ENCODE results near the gene TNPO1. TPM values are rescaled to one million over a fixed set of nuclear protein-coding genes. Genes with fewer than 3 reads are reported as not detected.
"Not testable (repeated sequence)": the region's sequence is repeated elsewhere in the genome, so short reads cannot be mapped to it uniquely, and the experiment has no call there.

Gene TNPO1
- total and polyA plus RNA-seq, 12 donors, result 4.7 to 228 (median 82.5) TPM

DNA sequence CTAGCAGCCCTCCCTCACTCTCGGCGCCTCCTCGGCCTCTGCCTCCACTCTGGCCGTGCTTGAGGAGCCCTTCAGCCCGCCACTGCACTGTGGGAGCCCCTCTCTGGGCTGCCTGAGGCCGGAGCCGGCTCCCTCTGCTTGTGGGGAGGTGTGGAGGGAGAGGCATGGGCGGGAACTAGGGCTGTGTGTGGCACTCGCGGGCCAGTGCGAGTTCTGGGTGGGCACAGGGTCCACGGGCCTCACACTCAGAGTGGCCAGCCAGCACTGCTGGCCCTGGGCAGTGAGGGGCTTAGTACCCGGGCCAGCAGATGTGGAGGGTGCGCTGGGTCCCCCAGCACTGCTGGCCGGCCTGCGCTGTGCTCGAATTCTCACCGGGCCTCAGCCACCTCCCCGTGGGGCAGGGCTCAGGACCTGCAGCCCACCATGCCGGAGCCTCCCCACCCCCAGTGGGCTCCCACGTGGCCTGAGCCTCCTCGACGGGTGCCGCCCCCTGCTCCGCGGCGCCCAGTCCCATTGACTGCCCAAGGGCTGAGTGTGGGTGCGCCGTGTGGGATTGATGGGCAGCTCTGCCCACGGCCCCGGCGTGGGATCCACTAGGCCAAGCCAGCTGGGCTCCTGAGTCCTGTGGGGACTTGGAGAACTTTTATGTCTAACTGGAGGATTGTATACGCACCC is 109.0 kb downstream of the TNPO1 start:
- intact Hi-C loops (cut with DNase I), result no loop called here
- H3K27ac ChIP-seq, result no peak overlapping the region
- TF ChIP-seq POLR2A (IDR thresholded peaks at IDR 0.05) (no peak), CTCF (IDR thresholded peaks at IDR 0.05) (no peak)
- no peaks in the 10 kb centered on the region for H3K36me3 ChIP-seq (replicated peaks in 1 of 2)
- WGBS, 4 donors, result 92 to 98% (median 96%) methylated on average over 8 to 33 of the region's 33 CpGs
- H3K9me3 ChIP-seq (replicated peaks in 1 of 3), result no peaks in the 10 kb centered on the region
- no peak overlapping the region for H3K4me3 ChIP-seq
- H3K27me3 ChIP-seq, result no peaks in the 10 kb centered on the region
- no peaks in the 10 kb centered on the region for H3K4me1 ChIP-seq (replicated peaks in 1 of 2)
- DNase-seq, result no peak

GRCh38 chr5:72932686-72933085 is 116.2 kb downstream of the TNPO1 start:
- H3K9me3 ChIP-seq (replicated peaks in 1 of 3); H3K27me3 ChIP-seq; H3K36me3 ChIP-seq (replicated peaks in 1 of 2); intact Hi-C loops (cut with DNase I); H3K4me3 ChIP-seq; DNase-seq; H3K27ac ChIP-seq; H3K4me1 ChIP-seq (replicated peaks in 1 of 2): not testable (repeated sequence)
- 93 to 100% (median 97%) methylated on average over 2 of the region's 2 CpGs for WGBS, 4 donors

GRCh38 chr5:72934953-72935725 is 118.7 kb downstream of the TNPO1 start:
- H3K4me3 ChIP-seq; intact Hi-C loops (cut with DNase I); H3K27me3 ChIP-seq; DNase-seq; H3K9me3 ChIP-seq (replicated peaks in 1 of 3); H3K36me3 ChIP-seq (replicated peaks in 1 of 2); H3K4me1 ChIP-seq (replicated peaks in 1 of 2); H3K27ac ChIP-seq: not testable (repeated sequence)
- WGBS, 4 donors, result 94 to 98% (median 96%) methylated on average over 6 to 32 of the region's 32 CpGs

GRCh38 chr5:72936893-72937292 is 120.4 kb downstream of the TNPO1 start:
- Histone ChIP-seq H3K4me3 (no peak overlapping the region), H3K9me3 (replicated peaks in 1 of 3) (no peaks in the 10 kb centered on the region), H3K4me1 (replicated peaks in 1 of 2) (no peaks in the 10 kb centered on the region), H3K36me3 (replicated peaks in 1 of 2) (no peaks in the 10 kb centered on the region), H3K27me3 (no peaks in the 10 kb centered on the region), H3K27ac (peak overlapping the region in 2 of 5 donors; percentile 51 to 52)
- TF ChIP-seq CTCF (IDR thresholded peaks at IDR 0.05) (no peak), POLR2A (IDR thresholded peaks at IDR 0.05) (no peak)
- intact Hi-C loops (cut with DNase I), result no loop called here
- 82 to 91% (median 88%) methylated on average over 3 to 4 of the region's 4 CpGs for WGBS, 4 donors
- DNase-seq, result no peak

DNA sequence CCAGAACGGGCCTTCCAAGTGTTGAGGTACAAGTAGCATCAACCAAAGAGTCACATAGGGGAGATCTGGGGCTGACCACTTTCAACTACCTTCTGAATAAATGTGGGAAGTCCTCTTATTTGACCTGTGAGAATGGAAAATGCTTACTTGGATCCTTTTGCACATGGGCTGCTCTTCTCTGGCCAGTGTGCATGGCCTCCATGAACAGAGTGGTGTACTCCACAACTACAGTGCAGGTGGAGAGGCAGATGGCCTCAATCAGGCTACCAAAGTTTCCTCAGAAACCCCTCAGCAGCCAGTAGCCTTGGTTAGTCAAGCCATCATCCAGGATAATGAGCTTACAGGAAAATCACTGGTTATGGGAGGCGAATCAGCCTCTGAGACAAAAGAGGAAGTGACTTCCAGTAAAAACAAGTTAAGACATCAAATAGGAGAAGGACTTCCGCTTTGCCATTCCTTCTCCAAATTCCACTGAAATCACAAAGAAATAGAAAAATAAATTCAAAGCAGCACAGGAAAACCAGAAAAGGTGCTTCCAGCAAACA is 121.1 kb downstream of the TNPO1 start:
- H3K4me3 ChIP-seq, result no peak overlapping the region
- TF ChIP-seq POLR2A (IDR thresholded peaks at IDR 0.05) (no peak), CTCF (IDR thresholded peaks at IDR 0.05) (no peak)
- peak overlapping the region in 3 of 5 donors; percentile 12 to 56 (median 51) for H3K27ac ChIP-seq

More for the DNA sequence above, 121.1 kb downstream of the TNPO1 start:
- intact Hi-C loops (cut with DNase I), result no loop called here
- Histone ChIP-seq H3K4me1 (replicated peaks in 1 of 2) (no peaks in the 10 kb centered on the region), H3K27me3 (no peaks in the 10 kb centered on the region), H3K36me3 (replicated peaks in 1 of 2) (no peaks in the 10 kb centered on the region), H3K9me3 (replicated peaks in 1 of 3) (no peaks in the 10 kb centered on the region)
- no peak for DNase-seq
- WGBS, 4 donors, result 65 to 74% (median 70%) methylated on average over 3 of the region's 3 CpGs

Data from adrenal gland (tissue), 12 donors.